SH-SY5Y (cell line): ENCODE measurements around the gene DLGAP1.

Experiments used
- GATA2 ChIP-seq: IDR thresholded peaks from 2 replicates; pipeline ENCODE4 v1.6.1; 2011; ENCODE audit warnings: mild to moderate bottlenecking, low read depth, low read length
- GATA3 ChIP-seq: IDR thresholded peaks from 2 replicates; pipeline ENCODE4 v1.6.1; 2011; ENCODE audit warnings: low read depth, mild to moderate bottlenecking, low read length, moderate library complexity

- TF ChIP-seq GATA2 (no peak), GATA3 (no peak)
These were observed 80.5 kb downstream of the DLGAP1 start for GRCh38 chr18:4374564-4374963.
